ENCODE measurements around the gene KRT14. TPM values are rescaled to one million over a fixed set of nuclear protein-coding genes. Genes with fewer than 3 reads are reported as not detected.
"Not testable (repeated sequence)": the region's sequence is repeated elsewhere in the genome, so short reads cannot be mapped to it uniquely, and the experiment has no call there.

KRT14 gene
- total and polyA plus RNA-seq, 2 donors (not counting 1 experiment from before 2014, with no cell fraction given): 0.94 TPM; not detected in 1

DNA sequence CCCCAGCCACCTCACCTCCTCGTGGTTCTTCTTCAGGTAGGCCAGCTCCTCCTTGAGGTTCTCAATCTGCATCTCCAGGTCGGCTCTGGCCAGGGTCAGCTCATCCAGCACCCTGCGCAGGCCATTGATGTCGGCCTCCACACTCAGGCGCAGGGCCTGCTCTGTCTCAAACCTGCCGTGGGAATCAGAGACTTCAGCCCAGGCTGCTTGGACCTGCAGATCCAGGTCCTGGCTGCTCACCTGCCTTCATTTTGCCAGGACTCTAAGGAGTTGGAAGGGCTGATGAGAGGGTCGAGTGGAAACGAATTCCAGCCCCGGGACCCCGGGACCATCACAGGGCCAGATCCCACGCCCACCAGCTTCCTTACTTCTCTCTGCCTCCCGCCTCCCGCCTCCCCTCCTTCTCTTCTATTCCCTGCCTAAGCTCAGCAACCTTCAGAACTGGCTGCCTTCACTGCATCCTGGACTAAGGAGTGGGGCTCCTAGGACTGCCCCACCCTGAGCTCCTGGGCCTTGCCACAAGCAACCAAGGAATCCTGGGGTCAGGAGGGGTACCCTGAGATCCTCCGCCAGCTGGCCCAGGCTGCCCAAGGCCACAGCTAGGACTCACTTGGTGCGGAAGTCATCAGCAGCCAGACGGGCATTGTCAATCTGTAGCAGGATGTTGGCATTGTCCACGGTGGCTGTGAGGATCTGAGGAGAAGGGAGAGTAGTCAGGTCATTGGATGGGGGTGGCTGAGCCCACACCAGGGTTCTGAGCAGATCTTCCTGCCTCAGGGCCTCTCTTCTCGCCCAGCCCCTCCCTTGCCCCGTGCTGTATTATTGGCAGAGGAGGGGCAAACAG is 35.9 kb upstream of the KRT14 start:
- not testable (repeated sequence) for H3K9ac ChIP-seq (ENCODE audit: insufficient read depth, low read length)

DNA sequence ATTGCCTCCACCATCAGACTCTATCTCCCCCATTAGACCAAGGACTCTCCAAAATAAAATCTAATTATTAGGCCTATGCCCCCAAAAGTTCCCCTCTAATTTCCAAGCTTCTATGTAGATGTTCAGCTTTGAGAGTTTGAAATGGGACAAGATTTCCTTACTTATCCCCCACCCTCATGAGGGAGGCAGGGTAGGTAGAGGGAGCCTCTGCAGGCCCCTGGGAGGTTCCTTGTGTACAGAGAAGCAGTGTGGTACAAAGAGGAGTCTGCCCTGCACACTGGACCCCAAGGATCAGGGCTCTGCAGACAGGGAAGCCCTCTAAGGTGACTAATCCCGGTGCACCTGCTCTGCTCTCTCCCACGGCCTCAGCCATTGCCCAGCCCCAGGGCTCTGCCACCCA is 35.2 kb upstream of the KRT14 start:
- Histone ChIP-seq H3K79me2 (ENCODE audit: control insufficient read depth, insufficient read depth, low read length) (no peaks in the 10 kb centered on the region), H3K4me2 (ENCODE audit: extremely low read depth, insufficient read depth, low read length) (no peak overlapping the region), H3K27ac (ENCODE audit: insufficient read depth, low read length) (no peak overlapping the region), H3K4me3 (replicated peaks in 1 of 4; ENCODE audit: control extremely low read depth in 1 of 4, insufficient read depth in 1 of 4, low read depth in 3 of 4, low read length in 4 of 4) (no peak overlapping the region), H4K20me1 (ENCODE audit: control insufficient read depth, extremely low read depth, insufficient read depth, low read length) (no peaks in the 10 kb centered on the region), H3K9me3 (ENCODE audit: control insufficient read depth, insufficient read depth, low read depth, low read length) (no peaks in the 10 kb centered on the region), H2AFZ (ENCODE audit: low read length) (no peak overlapping the region), H3K27me3 (ENCODE audit: control insufficient read depth, insufficient read depth, low read length) (peaks cover 6% of the 10 kb centered on the region), H3K36me3 (ENCODE audit: control insufficient read depth, insufficient read depth, low read length) (no peaks in the 10 kb centered on the region), H3K4me1 (ENCODE audit: control insufficient read depth, extremely low read depth, insufficient read depth, low read length) (no peaks in the 10 kb centered on the region), H3K9ac (ENCODE audit: insufficient read depth, low read length) (no peak overlapping the region)
- DNase-seq (ENCODE audit: low read depth in 2 of 2): no peak
- no peak for TF ChIP-seq EZH2 (IDR thresholded peaks at IDR 0.05; ENCODE audit: low read length, missing control alignments)
- TF ChIP-seq, protein P1, sequence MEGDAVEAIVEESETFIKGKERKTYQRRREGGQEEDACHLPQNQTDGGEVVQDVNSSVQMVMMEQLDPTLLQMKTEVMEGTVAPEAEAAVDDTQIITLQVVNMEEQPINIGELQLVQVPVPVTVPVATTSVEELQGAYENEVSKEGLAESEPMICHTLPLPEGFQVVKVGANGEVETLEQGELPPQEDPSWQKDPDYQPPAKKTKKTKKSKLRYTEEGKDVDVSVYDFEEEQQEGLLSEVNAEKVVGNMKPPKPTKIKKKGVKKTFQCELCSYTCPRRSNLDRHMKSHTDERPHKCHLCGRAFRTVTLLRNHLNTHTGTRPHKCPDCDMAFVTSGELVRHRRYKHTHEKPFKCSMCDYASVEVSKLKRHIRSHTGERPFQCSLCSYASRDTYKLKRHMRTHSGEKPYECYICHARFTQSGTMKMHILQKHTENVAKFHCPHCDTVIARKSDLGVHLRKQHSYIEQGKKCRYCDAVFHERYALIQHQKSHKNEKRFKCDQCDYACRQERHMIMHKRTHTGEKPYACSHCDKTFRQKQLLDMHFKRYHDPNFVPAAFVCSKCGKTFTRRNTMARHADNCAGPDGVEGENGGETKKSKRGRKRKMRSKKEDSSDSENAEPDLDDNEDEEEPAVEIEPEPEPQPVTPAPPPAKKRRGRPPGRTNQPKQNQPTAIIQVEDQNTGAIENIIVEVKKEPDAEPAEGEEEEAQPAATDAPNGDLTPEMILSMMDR (conservative IDR thresholded peaks at IDR 0.05 in 1 of 2, IDR thresholded peaks at IDR 0.05 in 1 of 2; ENCODE audit: low read depth in 1 of 2, low read length in 2 of 2): no peak

More for the DNA sequence above, 35.9 kb upstream of the KRT14 start:
- H4K20me1 ChIP-seq (ENCODE audit: control insufficient read depth, extremely low read depth, insufficient read depth, low read length); H3K79me2 ChIP-seq (ENCODE audit: control insufficient read depth, insufficient read depth, low read length); H3K27me3 ChIP-seq (ENCODE audit: control insufficient read depth, insufficient read depth, low read length); H2AFZ ChIP-seq (ENCODE audit: low read length); H3K36me3 ChIP-seq (ENCODE audit: control insufficient read depth, insufficient read depth, low read length); H3K27ac ChIP-seq (ENCODE audit: insufficient read depth, low read length); H3K4me3 ChIP-seq (replicated peaks in 1 of 4; ENCODE audit: control extremely low read depth in 1 of 4, insufficient read depth in 1 of 4, low read depth in 3 of 4, low read length in 4 of 4); H3K4me2 ChIP-seq (ENCODE audit: extremely low read depth, insufficient read depth, low read length); DNase-seq (ENCODE audit: low read depth in 2 of 2); H3K9me3 ChIP-seq (ENCODE audit: control insufficient read depth, insufficient read depth, low read depth, low read length); H3K4me1 ChIP-seq (ENCODE audit: control insufficient read depth, extremely low read depth, insufficient read depth, low read length): not testable (repeated sequence)

DNA sequence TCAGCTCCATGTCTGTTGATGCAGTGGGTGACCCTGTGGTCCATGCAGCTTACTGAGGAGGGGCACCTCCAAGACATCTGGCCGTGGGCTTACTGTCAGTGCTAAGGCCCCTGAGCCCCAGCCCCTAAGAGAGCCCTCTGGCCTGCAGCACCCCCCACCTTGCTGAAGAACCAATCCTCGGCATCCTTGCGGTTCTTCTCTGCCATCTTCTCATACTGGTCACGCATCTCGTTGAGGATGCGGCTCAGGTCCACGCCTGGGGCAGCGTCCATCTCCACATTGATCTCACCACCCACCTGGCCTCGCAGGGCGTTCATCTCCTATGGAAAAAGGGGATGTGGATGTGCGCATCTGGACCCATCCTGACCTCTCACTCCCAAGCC is 34.7 kb upstream of the KRT14 start:
- DNase-seq (ENCODE audit: low read depth in 2 of 2); H3K27ac ChIP-seq (ENCODE audit: insufficient read depth, low read length); H3K36me3 ChIP-seq (ENCODE audit: control insufficient read depth, insufficient read depth, low read length); H3K4me1 ChIP-seq (ENCODE audit: control insufficient read depth, extremely low read depth, insufficient read depth, low read length); H3K9me3 ChIP-seq (ENCODE audit: control insufficient read depth, insufficient read depth, low read depth, low read length); H3K27me3 ChIP-seq (ENCODE audit: control insufficient read depth, insufficient read depth, low read length); H3K79me2 ChIP-seq (ENCODE audit: control insufficient read depth, insufficient read depth, low read length); H4K20me1 ChIP-seq (ENCODE audit: control insufficient read depth, extremely low read depth, insufficient read depth, low read length); H3K4me3 ChIP-seq (replicated peaks in 1 of 4; ENCODE audit: control extremely low read depth in 1 of 4, insufficient read depth in 1 of 4, low read depth in 3 of 4, low read length in 4 of 4); H3K4me2 ChIP-seq (ENCODE audit: extremely low read depth, insufficient read depth, low read length); H3K9ac ChIP-seq (ENCODE audit: insufficient read depth, low read length); H2AFZ ChIP-seq (ENCODE audit: low read length): not testable (repeated sequence)

Data from fibroblast of lung (primary cell).